SKM-1 (cell line): Measurements from ENCODE around the gene CCL23.
"Not testable (repeated sequence)": the region's sequence is repeated elsewhere in the genome, so short reads cannot be mapped to it uniquely, and the experiment has no call there.

Experiments used
- DNase-seq: peaks from one replicate; lab custom pipeline; 2025; ENCODE audit not compliant: unreplicated experiment; lab: John Stamatoyannopoulos, UW

The CCL23 gene, protein sequence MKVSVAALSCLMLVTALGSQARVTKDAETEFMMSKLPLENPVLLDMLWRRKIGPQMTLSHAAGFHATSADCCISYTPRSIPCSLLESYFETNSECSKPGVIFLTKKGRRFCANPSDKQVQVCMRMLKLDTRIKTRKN

DNA sequence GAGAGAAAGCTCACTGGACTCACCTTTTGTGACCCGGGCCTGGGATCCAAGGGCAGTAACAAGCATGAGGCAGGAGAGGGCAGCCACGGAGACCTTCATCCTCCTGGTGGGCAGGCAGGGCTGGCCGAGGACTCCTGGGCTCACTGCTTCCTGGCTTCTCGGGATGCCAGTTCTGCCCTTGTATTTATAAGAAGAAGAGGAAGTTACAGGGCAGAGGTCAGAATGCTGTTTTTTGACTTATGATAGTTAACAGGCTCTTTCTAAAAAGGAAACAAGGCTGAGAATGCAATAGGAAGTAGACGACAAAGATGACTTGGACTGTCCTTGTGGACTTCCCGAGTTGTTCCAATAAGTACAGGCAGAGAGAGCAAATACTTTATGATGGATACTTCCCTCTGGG lies at the start of gene CCL23:
TSS of gene CCL23 (minus strand) at position 174 of the 400 bp plus-strand sequence. CDS start at position 99, 75 bp downstream.
- DNase-seq, result peak; percentile 59

DNA sequence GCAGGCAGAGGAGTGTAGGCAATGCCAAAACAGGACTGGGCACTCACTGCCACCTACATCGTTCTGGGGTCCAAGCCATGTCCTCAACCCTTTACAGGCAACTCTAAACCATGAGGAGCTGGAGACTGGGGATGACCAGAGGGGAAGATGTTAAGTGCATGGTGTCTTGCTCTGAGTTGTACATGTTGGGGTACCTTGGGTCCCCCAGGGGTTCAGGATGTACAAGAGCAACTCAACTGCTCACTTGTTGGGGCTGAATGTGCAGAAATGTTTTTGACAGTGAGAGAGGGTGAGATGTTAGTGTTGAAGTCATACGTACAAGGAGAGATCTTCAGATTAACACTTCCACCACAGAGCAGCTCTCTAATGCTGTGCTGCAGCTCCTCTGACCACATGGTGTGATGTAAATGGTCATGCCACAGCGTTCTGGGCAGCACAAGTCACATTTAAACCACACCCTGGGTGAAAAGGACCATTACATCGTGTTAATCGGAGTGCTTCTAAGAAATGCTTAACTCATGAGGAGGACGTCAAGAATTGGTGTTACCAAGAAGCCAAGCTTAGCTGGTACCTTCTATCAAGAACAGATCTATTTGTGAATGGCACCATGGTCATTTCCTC lies 48.7 kb upstream of the CCL23 start:
- no peak for DNase-seq

DNA sequence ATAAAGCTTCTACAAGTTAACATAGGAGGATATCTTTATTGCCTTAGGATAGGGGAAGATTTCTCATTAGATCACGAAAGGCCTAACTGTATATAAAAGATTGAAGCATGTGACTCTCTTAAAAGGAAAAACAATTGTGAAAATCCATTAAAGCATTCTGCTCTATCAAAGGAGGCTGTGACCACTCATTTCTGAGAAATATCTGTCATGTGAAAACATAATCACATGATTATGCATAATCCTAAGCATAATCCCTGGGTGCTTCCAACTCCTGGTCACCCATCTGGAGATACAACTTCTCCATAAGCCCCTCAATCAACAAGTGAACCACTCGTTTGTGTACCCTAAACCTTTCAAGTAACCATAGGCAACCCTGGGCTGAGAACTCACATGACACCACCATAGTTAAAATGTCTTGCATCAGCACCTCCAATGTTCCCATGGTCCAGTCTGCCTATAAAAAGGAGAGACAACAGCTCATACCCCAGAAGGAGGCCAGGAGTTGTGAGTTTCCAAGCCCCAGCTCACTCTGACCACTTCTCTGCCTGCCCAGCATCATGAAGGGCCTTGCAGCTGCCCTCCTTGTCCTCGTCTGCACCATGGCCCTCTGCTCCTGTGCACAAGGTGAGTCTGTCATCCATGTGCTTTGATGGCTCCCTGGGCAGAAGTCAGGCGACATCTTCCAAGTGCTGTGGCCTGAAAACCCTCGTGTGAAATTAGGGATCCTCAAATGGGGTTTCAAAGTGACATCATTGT lies 46.2 kb upstream of the CCL23 start, which contains the start of gene CCL18:
TSS of gene CCL18 (plus strand) at position 487 of the 756 bp plus-strand sequence. CDS start at position 558, 71 bp downstream.
- DNase-seq, result no peak

DNA sequence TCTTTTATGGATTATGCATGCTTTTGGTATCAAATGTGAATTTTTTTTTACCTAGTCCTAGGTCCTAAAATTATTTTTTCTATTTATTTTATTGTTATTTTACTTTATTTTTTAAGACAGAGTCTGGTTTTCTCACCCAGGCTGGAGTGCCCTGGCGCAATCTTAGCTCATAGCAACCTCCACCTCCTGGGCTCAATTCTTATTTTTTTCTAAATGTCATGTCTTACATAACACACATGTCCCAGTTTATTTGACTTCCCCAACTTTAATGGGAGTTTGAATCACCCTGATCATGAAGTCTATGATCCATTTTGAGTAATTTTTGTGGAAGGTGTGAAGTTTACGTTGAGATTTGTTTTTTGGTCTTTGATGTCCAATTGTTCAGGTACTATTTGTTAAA lies 43.0 kb upstream of the CCL23 start:
- DNase-seq, result no peak

DNA sequence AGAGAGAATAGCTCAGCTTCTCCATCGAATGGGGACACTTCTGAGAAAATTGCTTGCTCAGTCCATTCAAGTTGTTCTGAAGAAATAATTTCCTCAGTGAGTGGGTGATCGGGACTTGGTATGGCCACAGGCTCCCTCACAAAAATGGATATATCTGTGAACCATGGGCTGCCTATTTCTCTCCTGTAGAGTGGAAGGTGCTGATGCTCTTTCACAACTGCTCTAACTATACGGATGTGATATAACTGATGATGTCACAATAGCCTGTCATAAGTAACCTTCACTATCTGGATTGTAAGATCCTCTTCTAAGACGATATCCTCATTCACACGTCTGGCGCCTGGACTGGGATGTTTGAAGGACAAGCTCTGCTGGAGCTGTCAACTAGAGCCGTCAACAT lies 41.6 kb upstream of the CCL23 start:
- DNase-seq, result no peak

DNA sequence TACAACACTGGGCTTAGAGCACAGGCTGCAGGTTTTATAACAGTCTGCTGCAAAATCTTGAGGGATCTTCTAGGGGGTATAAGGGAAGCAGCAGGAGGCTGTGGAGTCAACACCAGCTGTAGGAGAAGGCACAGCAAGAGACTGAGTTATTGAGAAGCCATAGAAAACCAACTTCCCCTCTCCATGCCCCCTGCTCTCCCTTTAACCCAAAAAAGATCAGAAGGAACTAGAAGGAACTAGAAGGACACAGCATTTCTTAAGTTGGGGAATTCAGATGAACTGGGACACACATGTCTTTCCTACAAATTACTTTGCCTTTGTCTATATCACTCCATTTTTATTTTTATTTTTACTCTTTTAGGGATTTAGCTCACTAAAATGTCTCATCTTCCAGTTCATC lies 40.1 kb upstream of the CCL23 start:
- no peak for DNase-seq

DNA sequence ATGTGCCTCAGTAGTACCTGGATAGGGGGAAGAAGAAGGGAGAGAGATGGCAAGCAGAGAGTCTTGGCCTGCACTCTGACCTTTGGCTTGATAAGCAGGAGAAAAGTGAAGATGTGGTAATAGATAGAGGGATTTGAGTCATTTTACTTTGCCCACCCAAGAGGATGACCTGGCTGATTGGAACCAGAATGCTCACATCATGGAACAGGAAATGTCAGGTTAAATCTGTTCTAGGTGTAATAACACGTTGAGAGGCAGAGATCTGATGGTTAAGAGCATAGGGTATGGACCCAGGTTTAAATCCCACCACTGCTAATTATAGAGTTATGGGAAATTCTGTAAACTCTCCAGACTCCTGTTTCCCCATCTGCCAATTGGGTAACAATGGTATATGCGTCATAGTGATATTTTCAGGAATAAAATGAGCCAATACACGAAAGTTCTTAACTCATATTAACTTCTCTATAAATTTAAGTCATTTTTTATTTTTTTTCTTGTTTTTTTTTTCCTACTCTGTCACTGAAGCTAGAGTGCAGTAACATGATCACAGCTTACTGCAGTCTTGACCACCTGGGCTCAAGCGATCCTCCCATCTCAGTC lies 38.2 kb upstream of the CCL23 start:
- DNase-seq, result no peak

DNA sequence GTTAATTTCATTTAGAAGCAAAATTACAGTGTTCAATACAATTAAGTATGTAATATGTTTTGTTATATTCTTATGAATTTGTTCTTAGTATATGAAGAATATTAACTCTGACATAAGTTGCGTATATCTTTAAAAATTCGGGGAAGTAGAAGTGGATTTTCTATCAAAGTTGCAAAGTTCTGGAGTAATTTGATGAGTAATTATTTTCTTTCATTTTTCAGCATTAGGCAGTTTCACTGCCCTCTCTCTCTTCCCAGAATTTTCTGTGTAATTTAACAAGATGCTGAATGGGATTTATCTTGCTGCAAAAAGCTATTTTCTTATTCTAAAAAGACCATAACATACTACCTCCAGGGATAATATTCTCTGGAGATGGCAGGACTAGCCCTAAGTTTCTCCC lies 37.4 kb upstream of the CCL23 start:
- DNase-seq, result no peak

DNA sequence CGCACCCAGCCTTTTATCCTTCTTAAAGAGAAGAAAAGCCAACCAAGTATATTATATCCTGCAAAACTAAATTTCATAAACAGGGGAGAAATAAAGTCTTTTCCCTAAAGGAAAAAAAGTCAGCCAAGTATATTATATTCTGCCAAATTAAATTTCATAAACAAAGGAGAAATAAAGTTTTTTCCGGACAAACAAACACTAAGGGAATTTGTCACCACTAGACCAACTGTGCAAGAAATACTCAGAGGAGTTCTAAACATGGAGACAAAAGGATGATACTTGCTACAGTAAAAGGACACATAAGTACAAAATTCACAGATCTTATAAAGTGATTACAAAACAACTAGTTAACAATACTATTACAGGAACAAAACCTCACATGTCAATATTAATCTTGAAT lies 31.9 kb upstream of the CCL23 start:
- no peak for DNase-seq

DNA sequence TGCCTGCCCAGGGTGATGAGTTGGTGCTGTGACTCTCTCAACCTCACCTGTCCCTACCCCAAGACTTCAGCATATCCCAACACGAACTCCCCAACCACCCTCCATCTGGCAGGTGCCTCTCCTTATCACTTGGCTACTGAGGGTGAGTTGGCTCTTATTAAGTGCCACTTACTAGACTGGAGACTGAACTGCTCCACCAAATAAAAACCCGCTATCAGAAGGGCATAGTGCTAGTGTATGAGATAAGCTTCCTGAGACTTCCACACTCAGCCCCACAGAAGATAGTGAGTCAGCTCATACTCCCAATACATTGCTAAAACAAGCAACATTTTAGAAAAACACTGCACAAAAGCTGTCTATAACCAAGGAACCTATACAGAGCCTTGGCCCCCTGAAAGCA lies 30.3 kb upstream of the CCL23 start:
- no peak for DNase-seq

DNA sequence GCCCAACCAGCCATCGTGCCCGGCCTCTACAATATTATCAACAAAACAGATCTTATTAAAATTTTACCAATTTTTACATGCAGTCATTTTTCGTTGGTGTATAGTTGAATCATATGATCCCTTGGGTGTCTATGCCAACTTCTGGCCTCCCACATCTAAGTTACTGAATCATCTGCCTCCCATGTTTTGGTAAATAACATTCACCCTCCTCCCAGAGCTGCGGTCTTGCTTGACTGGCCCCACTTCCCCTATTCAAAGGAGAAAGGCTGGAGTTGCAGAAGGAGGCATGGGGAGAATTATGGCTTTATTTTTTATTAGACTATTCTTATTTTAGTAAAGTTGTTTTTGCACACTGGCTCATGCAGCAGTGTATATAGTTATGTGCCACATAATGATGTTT lies 18.5 kb upstream of the CCL23 start:
- DNase-seq, result peak; percentile 5

DNA sequence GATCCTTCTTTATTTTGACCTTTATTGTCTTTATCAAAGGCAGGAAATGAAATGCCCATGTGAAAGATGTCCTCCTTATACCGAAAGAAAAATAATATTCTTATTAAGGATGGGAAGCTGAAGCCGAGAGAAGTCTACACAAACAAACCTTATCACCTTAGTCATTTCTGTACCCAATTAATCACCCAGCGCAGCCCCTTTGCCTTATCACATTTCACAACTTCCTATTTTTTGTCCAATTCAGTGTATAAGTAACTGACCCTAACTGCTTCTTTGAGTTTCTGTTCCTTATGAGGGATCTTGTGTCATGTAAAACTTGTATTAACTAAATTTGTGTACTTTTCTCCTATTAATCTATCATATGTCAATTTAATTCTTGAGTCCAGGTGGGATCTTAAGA lies 16.4 kb upstream of the CCL23 start:
- peak; percentile 2 for DNase-seq

DNA sequence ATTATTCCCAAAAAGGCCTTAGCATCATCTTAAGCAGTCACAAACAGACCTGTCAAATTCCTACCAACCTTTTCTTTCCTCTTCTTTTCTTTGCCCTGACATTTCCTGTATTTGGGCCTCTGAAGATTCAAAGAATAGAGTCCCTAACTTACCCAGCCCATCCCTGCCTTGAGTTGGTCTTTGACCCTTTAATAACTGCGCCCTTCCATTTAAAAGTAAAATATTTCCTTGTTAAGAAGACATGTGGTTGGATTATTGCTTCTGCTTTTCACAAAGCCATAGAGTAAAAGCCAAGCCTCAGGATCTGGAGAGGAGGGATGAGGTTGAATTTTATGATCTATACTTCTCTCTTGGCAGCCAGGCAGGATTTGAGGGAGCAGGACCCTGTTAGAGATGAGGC lies 13.2 kb upstream of the CCL23 start:
- no peak for DNase-seq

DNA sequence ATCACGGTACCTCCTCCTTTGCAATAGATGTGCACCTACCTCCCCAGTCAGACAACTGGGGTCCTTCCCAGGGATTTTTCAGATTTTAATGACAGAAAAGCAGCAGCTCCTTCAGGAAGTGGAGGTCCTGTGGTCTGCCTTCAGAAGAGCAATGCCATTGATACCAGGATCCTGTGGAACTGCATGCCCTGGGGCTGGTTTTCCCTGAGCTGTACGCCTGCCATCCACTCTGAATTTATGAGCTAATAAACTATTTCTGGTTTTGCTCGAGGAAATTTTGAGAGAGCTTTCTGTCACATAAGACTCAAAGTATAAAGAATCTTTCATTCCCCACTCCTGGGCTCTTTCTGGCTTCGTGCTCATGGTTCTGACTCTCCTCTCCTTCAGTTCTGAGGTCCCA lies 10.0 kb upstream of the CCL23 start:
- DNase-seq, result no peak

DNA sequence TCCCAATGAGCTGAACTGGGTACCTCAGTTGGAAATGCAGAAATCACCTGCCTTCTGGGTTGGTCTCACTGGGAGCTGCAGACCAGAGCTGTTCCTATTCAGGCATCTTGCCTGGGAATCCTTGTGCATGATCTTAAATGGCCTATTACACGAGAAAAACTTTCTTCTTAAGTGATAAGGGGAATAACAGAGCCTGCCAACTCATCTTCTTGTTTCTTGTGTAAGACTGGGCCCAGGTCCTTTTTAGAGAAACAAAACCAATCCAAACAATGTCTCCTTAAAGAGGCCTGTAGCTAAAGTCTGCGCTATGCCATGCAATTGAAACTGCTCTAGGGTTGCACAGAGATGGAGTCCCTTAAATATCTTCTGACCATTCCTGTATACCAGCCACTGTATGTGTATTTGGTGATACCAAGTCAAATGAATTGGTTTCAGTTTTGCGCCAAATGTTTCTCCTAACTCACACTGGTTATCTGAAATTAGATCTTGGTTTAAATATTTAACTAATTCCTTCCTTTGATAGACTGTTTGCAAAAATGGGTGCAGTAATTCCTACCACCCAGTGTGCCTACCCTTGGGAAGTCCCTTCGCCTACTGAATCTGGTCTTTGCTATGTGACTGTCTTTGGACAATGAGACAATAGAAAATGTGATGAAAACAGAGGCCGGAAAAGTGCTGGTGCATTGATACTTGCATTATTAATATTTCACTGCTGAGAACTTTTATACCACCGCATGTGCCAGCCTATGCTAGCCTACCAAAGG lies 6.5 kb upstream of the CCL23 start:
- no peak for DNase-seq

DNA sequence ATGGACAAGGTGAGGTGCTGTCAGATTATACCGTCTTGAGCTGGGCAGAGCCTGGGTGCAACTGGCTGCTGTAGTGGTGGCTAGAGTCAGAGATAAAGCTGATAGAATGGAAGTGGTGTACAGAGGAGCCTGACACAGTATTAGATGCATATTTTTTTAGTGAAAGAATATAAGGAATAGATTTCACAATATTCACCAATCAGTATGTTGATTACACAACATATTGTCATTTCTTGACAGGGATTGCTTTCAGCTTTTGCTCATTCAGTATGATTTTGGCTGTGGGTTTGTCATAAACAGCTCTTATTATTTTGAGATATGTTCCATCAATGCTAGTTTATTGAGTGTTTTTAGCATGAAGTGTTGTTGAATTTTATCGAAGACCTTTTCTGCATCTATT lies 1.7 kb upstream of the CCL23 start:
- DNase-seq, result no peak

DNA sequence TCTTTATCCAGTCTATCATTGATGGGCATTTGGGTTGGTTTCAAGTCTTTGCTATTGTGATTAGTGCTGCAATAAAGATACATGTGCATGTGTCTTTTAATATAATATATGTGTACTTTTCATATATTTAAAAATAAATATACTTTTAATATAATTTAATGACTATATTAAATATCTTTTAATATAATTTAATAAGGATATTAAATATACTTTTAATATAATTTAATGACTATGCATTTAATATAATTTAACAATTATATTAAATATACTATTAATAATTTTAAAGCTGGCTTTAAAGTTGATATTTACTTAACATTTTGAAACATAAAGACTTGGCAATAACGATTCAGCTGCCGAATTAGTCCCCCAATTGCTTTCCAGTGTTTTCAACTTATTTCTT lies 1.2 kb downstream of the CCL23 start:
- no peak for DNase-seq

DNA sequence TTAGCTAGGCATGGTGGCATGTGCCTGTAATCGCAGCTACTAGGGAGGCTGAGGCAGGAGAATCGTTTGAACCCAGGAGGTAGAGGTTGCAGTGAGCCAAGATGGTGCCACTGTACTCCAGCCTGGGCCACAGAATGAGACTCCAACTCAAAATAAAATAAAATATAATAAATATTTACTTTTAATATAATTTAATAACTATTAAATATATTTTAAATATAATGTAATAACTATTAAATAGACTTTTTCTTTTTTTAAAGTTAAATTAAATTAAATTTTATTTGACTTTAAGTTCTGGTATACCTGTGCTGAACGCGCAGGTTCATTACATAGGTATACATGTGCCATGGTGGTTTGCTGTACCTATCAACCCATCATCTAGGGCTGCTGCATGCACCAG lies 1.9 kb downstream of the CCL23 start:
- not testable (repeated sequence) for DNase-seq

DNA sequence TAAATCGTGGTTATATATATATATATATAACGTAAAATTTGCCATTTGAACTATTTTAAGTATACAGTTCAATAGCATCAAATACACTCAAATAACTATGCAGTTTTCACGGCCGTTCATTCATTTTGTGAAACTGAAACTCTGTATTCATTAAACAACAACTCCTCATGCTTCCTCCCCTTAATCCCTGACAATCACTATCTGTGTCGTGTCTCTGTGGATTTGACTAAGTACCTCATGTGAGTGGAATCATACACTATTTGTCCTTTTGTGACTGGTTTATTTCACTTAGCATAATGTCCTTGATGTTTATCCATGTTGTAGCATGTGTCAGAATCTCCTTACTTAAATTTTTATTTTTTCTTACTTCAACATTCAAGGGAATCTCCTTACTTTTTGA lies 2.8 kb downstream of the CCL23 start:
- DNase-seq, result no peak

DNA sequence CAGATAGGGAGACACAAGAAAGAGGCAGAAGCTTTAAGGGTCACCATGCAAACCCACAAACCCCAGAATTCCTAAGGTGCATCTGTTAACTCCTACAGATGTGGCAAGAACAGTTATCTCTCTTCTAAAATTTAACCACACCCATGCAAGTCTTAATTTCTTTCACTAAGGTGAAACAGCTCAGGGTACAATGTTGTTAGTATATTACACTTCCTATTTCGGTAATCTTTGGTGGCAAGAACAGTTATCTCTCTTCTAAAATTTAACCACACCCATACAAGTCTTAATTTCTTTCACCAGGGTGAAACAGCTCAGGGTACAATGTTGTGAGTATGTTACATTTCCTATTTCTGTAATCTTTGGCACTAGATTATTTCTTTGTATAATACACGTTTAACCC lies 6.6 kb downstream of the CCL23 start:
- DNase-seq, result no peak

DNA sequence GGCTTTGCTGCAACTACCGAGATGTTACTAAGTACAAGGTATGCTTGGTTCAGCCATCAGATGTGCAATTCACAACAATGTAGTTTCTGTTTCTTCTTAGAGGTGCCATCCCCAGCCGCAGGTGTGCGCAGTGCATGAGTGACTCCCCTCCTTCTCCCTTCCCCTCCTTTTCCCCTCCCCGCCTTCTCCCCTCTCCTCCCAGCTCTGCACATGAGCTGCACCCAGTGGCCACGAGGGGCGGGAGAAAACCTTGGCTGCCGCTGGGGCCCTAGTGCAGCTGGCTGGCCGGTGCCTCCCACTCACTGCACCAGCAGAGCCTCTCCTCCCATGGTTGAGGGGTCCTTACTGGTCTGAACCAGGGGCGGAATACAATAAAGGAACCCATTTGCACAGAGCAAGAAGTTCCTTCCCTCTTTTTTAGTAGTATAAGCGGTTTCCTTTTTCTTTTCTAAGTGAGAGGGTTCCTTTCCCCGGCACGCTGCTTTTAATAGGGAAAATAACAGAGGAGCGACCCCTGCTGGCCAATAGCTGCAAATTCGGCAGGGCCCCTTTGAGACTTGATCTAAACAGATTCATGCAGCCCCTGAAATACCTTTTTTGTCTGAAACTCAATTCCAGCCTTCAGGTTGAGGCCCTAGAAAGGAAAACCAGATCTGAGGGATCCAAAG lies 8.6 kb downstream of the CCL23 start:
- no peak for DNase-seq
